Right renal pelvis (tissue), 4 donors: Measurements from ENCODE around the gene EFEMP2. TPM values are rescaled to one million over a fixed set of nuclear protein-coding genes. Genes with fewer than 3 reads are reported as not detected.

Source experiments
- DNase-seq, 4 donors: peaks; one replicate each; pipeline ENCODE4 v3.0.0-alpha.2; 2013; ENCODE audit warnings: low read depth in 4 of 4, low spot score in 3 of 4, missing footprints in 1 of 4
- polyA plus RNA-seq, 4 donors: library from polyadenylated mRNA; unstranded; fragments of 120-200 nt; gene quantifications; one replicate each; pipeline ENCODE4 v1.2.1, GENCODE V29; 2013; ENCODE audit not compliant: insufficient read length in 4 of 4

EFEMP2 gene
- polyA plus RNA-seq, 4 donors = 94.9 to 134 (median 107) TPM

GRCh38 chr11:65867284-65868071 is 5.1 kb downstream of the EFEMP2 start:
- DNase-seq = no peak

GRCh38 chr11:65866509-65867283 is 5.9 kb downstream of the EFEMP2 start:
- no peak for DNase-seq

DNA sequence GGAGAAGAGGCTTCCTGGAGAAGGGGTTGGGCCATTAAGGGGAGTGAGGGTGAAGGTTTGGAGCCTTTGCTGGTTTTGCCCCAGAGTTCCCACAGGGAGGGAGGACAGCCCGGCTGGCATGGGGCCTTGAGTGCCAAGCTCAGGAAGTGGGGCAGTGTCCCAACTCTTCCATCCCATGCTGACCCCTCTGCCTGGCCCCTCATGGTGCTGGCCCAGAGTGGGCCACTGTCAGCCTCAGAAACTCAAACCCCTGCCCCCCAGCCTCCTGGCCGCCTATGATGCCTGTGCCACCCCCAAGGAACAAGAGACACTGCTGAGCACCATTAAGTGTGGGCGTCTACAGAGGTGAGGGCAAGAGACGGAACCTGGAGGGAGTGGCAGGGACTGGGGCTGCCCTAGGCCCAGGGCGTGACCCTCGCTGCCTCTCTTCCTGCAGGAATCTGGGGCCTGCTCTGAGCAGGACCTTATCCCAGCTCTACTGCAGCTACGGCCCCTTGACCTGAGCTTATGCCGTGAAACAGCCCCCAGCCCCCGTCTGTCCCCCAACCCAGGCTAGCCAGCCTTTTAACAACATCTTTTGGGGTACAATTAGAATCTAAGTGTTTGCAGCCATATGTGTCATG is 6.9 kb downstream of the EFEMP2 start:
- no peak for DNase-seq

GRCh38 chr11:65864706-65865471 is 7.7 kb downstream of the EFEMP2 start:
- DNase-seq = no peak

DNA sequence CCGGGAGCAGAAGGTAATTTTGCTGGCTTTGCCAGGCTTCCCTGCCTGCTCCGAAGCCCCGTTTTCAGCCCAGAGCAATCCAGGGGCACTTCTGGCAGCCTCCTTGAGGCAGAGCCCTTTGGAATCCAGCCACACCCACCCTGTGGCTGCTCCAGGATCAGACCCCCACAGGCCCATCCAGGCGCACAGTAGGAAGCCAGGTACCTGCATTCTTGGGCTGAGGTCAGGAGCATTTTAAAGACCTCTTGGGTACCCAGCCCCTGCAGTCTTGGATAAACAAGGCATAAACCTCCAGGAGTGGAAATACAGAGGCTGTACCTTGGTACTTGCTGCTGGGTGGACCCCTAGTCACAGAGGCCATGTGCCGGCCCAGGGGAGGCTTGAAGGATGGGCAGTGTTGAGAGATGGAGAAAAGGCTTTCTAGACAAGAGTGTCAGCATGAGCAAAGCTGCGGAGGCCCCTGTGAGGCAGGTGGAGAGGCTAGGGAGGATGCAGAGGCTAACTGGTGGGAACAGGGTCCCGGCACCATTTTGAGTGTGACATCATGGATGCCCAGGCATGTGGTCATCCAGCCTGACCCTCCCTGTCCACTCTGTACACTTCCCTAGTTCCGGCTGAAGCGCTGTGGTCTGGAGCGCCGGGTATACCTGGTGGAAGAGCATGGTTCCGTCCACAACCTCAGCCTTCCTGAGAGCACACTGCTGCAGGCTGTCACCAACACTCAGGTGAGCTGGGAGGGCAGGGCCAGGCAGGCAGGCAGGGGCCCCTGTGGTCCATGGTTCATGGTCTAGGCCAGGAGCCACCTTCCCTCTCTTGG is 8.5 kb downstream of the EFEMP2 start:
- no peak for DNase-seq

- no peak for DNase-seq
These were observed 9.4 kb downstream of the EFEMP2 start for GRCh38 chr11:65862941-65863888.

- no peak for DNase-seq
These were observed 10.3 kb downstream of the EFEMP2 start for GRCh38 chr11:65862191-65862735.

GRCh38 chr11:65861533-65862183 is 10.9 kb downstream of the EFEMP2 start:
- no peak for DNase-seq

GRCh38 chr11:65861165-65861505 is 11.5 kb downstream of the EFEMP2 start:
- no peak for DNase-seq

DNA sequence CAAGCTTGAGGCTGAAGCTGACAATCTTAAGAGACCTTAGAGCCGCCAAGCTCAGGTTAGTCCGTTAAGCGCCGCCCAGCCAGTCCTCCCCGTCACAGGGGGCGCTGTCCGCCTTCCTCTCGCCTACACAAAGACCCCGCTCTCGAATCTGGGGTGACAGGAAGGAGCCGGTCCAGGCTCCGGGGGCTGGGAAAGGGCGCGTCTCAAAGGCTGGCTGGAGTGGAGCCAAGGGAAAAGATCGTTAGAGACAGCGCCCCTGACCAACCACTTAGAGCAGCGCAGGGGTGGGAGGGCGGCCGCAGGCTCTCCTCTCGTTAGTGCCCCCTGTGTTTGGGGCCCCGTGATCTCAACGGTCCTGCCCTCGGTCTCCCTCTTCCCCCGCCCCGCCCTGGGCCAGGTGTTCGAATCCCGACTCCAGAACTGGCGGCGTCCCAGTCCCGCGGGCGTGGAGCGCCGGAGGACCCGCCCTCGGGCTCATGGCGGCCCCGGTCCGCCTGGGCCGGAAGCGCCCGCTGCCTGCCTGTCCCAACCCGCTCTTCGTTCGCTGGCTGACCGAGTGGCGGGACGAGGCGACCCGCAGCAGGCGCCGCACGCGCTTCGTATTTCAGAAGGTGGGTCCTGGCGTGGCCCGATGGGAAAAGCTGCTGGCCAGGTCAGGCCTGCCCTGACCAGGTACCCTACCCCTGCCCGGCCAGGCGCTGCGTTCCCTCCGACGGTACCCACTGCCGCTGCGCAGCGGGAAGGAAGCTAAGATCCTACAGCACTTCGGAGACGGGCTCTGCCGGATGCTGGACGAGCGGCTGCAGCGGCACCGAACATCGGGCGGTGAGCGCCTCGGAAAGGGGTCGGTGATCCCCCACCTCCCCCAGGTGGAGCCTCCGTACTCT is 12.1 kb downstream of the EFEMP2 start, which contains the start of gene MUS81:
Gene MUS81 (plus strand): TSS at position 156 of the 887 bp plus-strand sequence. CDS start 321 bp downstream, at position 477.
- DNase-seq = peak; percentile 94 to 97 (median 96)

GRCh38 chr11:65859812-65860277 is 12.8 kb downstream of the EFEMP2 start:
- DNase-seq = no peak

- DNase-seq = peak; percentile 89 to 96 (median 96)
These were observed 13.3 kb downstream of the EFEMP2 start for GRCh38 chr11:65859095-65859811.

GRCh38 chr11:65858681-65859087 is 13.9 kb downstream of the EFEMP2 start:
- no peak for DNase-seq

DNA sequence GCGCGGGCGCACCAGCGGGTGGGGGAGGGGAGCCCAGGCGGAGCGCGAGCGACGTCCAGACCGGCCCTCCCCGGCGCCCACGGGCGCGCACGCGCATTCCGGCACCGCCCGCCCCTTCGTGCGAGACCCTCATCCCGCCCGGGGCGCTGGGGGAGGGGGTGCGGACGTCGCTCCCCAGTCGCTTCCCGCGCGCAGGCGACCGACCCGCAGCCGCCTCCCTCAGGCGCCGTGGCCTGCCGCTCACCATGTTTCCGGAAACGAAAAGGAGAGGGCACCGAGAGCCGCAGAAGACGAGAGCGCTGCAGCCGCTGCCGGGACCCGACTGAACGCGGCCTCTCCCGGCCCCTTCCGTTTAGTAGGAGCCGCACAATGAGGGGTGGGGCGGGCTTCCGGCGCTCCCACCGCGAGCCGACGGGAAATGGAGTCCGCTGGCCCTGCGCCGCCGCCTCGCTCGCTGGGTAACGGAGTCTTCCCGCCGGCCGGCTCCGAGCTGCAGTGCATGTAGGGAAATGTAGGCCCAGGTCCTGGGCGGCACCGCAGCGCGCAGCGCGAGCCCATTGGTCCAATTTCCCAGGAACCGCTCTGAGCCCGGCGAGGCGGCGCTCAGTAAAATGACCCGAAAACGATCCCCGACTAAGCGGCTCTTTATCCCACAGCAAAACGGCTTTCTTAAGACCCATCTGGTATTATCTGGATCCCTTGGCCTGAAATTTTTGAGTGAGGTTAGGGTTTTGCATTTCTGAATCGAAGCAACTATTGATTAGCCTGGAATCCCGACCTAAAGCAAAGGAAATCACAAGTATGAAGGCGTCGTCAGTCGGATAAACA is 14.5 kb downstream of the EFEMP2 start, which contains the start of gene CFL1:
Gene CFL1 (minus strand): TSS at position 328 of the 828 bp plus-strand sequence. CDS start 81 bp downstream, at position 247.
- peak in 3 of 4 donors; percentile 91 to 93 (median 92) for DNase-seq

- DNase-seq = no peak
These were observed 15.1 kb downstream of the EFEMP2 start for GRCh38 chr11:65857500-65857852.
